Measurements from ENCODE around the gene LIPG. TPM values are rescaled to one million over a fixed set of nuclear protein-coding genes. Genes with fewer than 3 reads are reported as not detected.
"Not testable (repeated sequence)": the region's sequence is repeated elsewhere in the genome, so short reads cannot be mapped to it uniquely, and the experiment has no call there.

Gene LIPG
- total and polyA plus RNA-seq, 5 donors from 2014 or later = not detected

GRCh38 chr18:49520661-49521145, 41.2 kb upstream of the LIPG start:
- H3K4me3 Mint-ChIP-seq = no peak overlapping the region

GRCh38 chr18:49521216-49521835, 40.5 kb upstream of the LIPG start:
- Histone ChIP-seq H3K27me3 (ENCODE audit: control insufficient read depth, insufficient read depth, low read length) (no peaks in the 10 kb centered on the region), H3K27ac (ENCODE audit: insufficient read depth, low read length, poor library complexity, severe bottlenecking) (no peak overlapping the region), H3K4me3 (ENCODE audit: low read depth, low read length) (no peak overlapping the region), H3K36me3 (ENCODE audit: control insufficient read depth, insufficient read depth, low read length) (no peaks in the 10 kb centered on the region), H3K9me3 (ENCODE audit: control insufficient read depth in 2 of 2, low read length in 2 of 2) (no peaks in the 10 kb centered on the region), H3K4me1 (ENCODE audit: control insufficient read depth, insufficient read depth, low read length, poor library complexity, severe bottlenecking) (no peaks in the 10 kb centered on the region)
- Mint-ChIP-seq H3K36me3 (no peaks in the 10 kb centered on the region), H3K4me3 (no peak overlapping the region), H3K4me1 (peaks cover 0 to 4% (median 0%) of the 10 kb centered on the region in 4 donors), H3K9me3 (no peaks in the 10 kb centered on the region), H3K27ac (no peak overlapping the region), H3K27me3 (peaks cover 11% of the 10 kb centered on the region)
- ATAC-seq (ENCODE audit: low read depth in 2 of 2) = no peak
- no peak for DNase-seq

More at GRCh38 chr18:49520661-49521145, 41.2 kb upstream of the LIPG start:
- ATAC-seq (ENCODE audit: low read depth in 2 of 2) = no peak
- Mint-ChIP-seq H3K9me3 (no peaks in the 10 kb centered on the region), H3K36me3 (no peaks in the 10 kb centered on the region), H3K4me1 (peaks cover 0 to 6% (median 0%) of the 10 kb centered on the region in 4 donors), H3K27me3 (peaks cover 11% of the 10 kb centered on the region), H3K27ac (no peak overlapping the region)
- H3K27me3 ChIP-seq (ENCODE audit: control insufficient read depth, insufficient read depth, low read length) = no peaks in the 10 kb centered on the region
- H3K27ac ChIP-seq (ENCODE audit: insufficient read depth, low read length, poor library complexity, severe bottlenecking) = no peak overlapping the region
- H3K4me3 ChIP-seq (ENCODE audit: low read depth, low read length) = no peak overlapping the region
- DNase-seq = no peak
- H3K4me1 ChIP-seq (ENCODE audit: control insufficient read depth, insufficient read depth, low read length, poor library complexity, severe bottlenecking) = no peaks in the 10 kb centered on the region
- no peaks in the 10 kb centered on the region for H3K9me3 ChIP-seq (ENCODE audit: control insufficient read depth in 2 of 2, low read length in 2 of 2)
- H3K36me3 ChIP-seq (ENCODE audit: control insufficient read depth, insufficient read depth, low read length) = no peaks in the 10 kb centered on the region

- H3K9me3 Mint-ChIP-seq; H3K4me3 ChIP-seq (ENCODE audit: low read depth, low read length): not testable (repeated sequence)
- H3K27me3 Mint-ChIP-seq = peaks cover 20% of the 10 kb centered on the region
Measured at GRCh38 chr18:49523580-49524093, 38.2 kb upstream of the LIPG start.

GRCh38 chr18:49524349-49524748, 37.5 kb upstream of the LIPG start:
- Mint-ChIP-seq H3K9me3 (no peaks in the 10 kb centered on the region), H3K36me3 (no peaks in the 10 kb centered on the region), H3K4me1 (no peaks in the 10 kb centered on the region), H3K27ac (no peak overlapping the region), H3K4me3 (no peak overlapping the region), H3K27me3 (peaks cover 16% of the 10 kb centered on the region)
- Histone ChIP-seq H3K4me1 (ENCODE audit: control insufficient read depth, insufficient read depth, low read length, poor library complexity, severe bottlenecking) (no peaks in the 10 kb centered on the region), H3K4me3 (ENCODE audit: low read depth, low read length) (no peak overlapping the region), H3K36me3 (ENCODE audit: control insufficient read depth, insufficient read depth, low read length) (no peaks in the 10 kb centered on the region), H3K27ac (ENCODE audit: insufficient read depth, low read length, poor library complexity, severe bottlenecking) (no peak overlapping the region), H3K27me3 (ENCODE audit: control insufficient read depth, insufficient read depth, low read length) (peaks cover 4% of the 10 kb centered on the region), H3K9me3 (ENCODE audit: control insufficient read depth in 2 of 2, low read length in 2 of 2) (no peaks in the 10 kb centered on the region)
- DNase-seq (no peak), ATAC-seq (ENCODE audit: low read depth in 2 of 2) (no peak)

More at GRCh38 chr18:49523580-49524093, 38.2 kb upstream of the LIPG start:
- ATAC-seq (ENCODE audit: low read depth in 2 of 2); H3K27ac ChIP-seq (ENCODE audit: insufficient read depth, low read length, poor library complexity, severe bottlenecking); DNase-seq; H3K4me1 Mint-ChIP-seq; H3K4me3 Mint-ChIP-seq; H3K27ac Mint-ChIP-seq; H3K9me3 ChIP-seq (ENCODE audit: control insufficient read depth in 2 of 2, low read length in 2 of 2); H3K36me3 ChIP-seq (ENCODE audit: control insufficient read depth, insufficient read depth, low read length); H3K36me3 Mint-ChIP-seq; H3K4me1 ChIP-seq (ENCODE audit: control insufficient read depth, insufficient read depth, low read length, poor library complexity, severe bottlenecking); H3K27me3 ChIP-seq (ENCODE audit: control insufficient read depth, insufficient read depth, low read length): not testable (repeated sequence)

- H3K27me3 ChIP-seq (ENCODE audit: control insufficient read depth, insufficient read depth, low read length) = peaks cover 4% of the 10 kb centered on the region
- Mint-ChIP-seq H3K36me3 (no peaks in the 10 kb centered on the region), H3K27ac (no peak overlapping the region), H3K9me3 (no peaks in the 10 kb centered on the region), H3K4me1 (no peaks in the 10 kb centered on the region), H3K4me3 (no peak overlapping the region), H3K27me3 (peaks cover 16% of the 10 kb centered on the region)
- ATAC-seq (ENCODE audit: low read depth in 2 of 2) (no peak), DNase-seq (no peak)
- H3K9me3 ChIP-seq (ENCODE audit: control insufficient read depth in 2 of 2, low read length in 2 of 2) = no peaks in the 10 kb centered on the region
- no peak overlapping the region for H3K27ac ChIP-seq (ENCODE audit: insufficient read depth, low read length, poor library complexity, severe bottlenecking)
- H3K4me3 ChIP-seq (ENCODE audit: low read depth, low read length) = no peak overlapping the region
- no peaks in the 10 kb centered on the region for H3K4me1 ChIP-seq (ENCODE audit: control insufficient read depth, insufficient read depth, low read length, poor library complexity, severe bottlenecking)
- no peaks in the 10 kb centered on the region for H3K36me3 ChIP-seq (ENCODE audit: control insufficient read depth, insufficient read depth, low read length)
Measured at GRCh38 chr18:49524951-49525350, 36.9 kb upstream of the LIPG start.

GRCh38 chr18:49525981-49526380, 35.9 kb upstream of the LIPG start:
- H3K4me3 Mint-ChIP-seq = no peak overlapping the region

GRCh38 chr18:49527631-49528327, 34.1 kb upstream of the LIPG start:
- H3K36me3 Mint-ChIP-seq = no peaks in the 10 kb centered on the region
- no peak overlapping the region for H3K27ac Mint-ChIP-seq
- no peaks in the 10 kb centered on the region for H3K9me3 ChIP-seq (ENCODE audit: control insufficient read depth in 2 of 2, low read length in 2 of 2)
- H3K27me3 Mint-ChIP-seq = peaks cover 32% of the 10 kb centered on the region
- no peaks in the 10 kb centered on the region for H3K36me3 ChIP-seq (ENCODE audit: control insufficient read depth, insufficient read depth, low read length)
- H3K4me3 Mint-ChIP-seq = no peak overlapping the region
- no peaks in the 10 kb centered on the region for H3K4me1 ChIP-seq (ENCODE audit: control insufficient read depth, insufficient read depth, low read length, poor library complexity, severe bottlenecking)
- H3K27me3 ChIP-seq (ENCODE audit: control insufficient read depth, insufficient read depth, low read length) = peaks cover 4% of the 10 kb centered on the region
- no peak overlapping the region for H3K4me3 ChIP-seq (ENCODE audit: low read depth, low read length)
- DNase-seq = no peak
- peaks cover 0 to 3% (median 0%) of the 10 kb centered on the region in 7 donors for H3K9me3 Mint-ChIP-seq
- no peaks in the 10 kb centered on the region for H3K4me1 Mint-ChIP-seq
- H3K27ac ChIP-seq (ENCODE audit: insufficient read depth, low read length, poor library complexity, severe bottlenecking) = no peak overlapping the region
- no peak for ATAC-seq (ENCODE audit: low read depth in 2 of 2)

More at GRCh38 chr18:49525981-49526380, 35.9 kb upstream of the LIPG start:
- Mint-ChIP-seq H3K9me3 (peaks cover 0 to 3% (median 0%) of the 10 kb centered on the region in 7 donors), H3K27ac (no peak overlapping the region), H3K4me1 (no peaks in the 10 kb centered on the region), H3K36me3 (no peaks in the 10 kb centered on the region), H3K27me3 (peaks cover 24% of the 10 kb centered on the region)
- Histone ChIP-seq H3K36me3 (ENCODE audit: control insufficient read depth, insufficient read depth, low read length) (no peaks in the 10 kb centered on the region), H3K4me1 (ENCODE audit: control insufficient read depth, insufficient read depth, low read length, poor library complexity, severe bottlenecking) (no peaks in the 10 kb centered on the region), H3K4me3 (ENCODE audit: low read depth, low read length) (no peak overlapping the region), H3K27me3 (ENCODE audit: control insufficient read depth, insufficient read depth, low read length) (peaks cover 4% of the 10 kb centered on the region), H3K9me3 (ENCODE audit: control insufficient read depth in 2 of 2, low read length in 2 of 2) (no peaks in the 10 kb centered on the region), H3K27ac (ENCODE audit: insufficient read depth, low read length, poor library complexity, severe bottlenecking) (no peak overlapping the region)
- DNase-seq (no peak), ATAC-seq (ENCODE audit: low read depth in 2 of 2) (no peak)
